HG03575 (cell line): ENCODE results near the gene NECAB3.
"Not testable (repeated sequence)": the region's sequence is repeated elsewhere in the genome, so short reads cannot be mapped to it uniquely, and the experiment has no call there.

Experiments
- ATAC-seq: cut with Tn5 transposase; IDR thresholded peaks from one replicate; pipeline ENCODE4 v1.9.1; 2021; ENCODE audit not compliant: unreplicated experiment, insufficient number of reproducible peaks, low FRiP score; ENCODE audit errors: extremely low read depth

The NECAB3 gene

GRCh38 chr20:33700696-33701441 lies 26.6 kb upstream of the NECAB3 start:
- ATAC-seq: not testable (repeated sequence)

GRCh38 chr20:33698966-33699365 lies 24.7 kb upstream of the NECAB3 start:
- ATAC-seq: not testable (repeated sequence)

GRCh38 chr20:33697129-33697528 lies 22.9 kb upstream of the NECAB3 start:
- ATAC-seq: no peak

DNA sequence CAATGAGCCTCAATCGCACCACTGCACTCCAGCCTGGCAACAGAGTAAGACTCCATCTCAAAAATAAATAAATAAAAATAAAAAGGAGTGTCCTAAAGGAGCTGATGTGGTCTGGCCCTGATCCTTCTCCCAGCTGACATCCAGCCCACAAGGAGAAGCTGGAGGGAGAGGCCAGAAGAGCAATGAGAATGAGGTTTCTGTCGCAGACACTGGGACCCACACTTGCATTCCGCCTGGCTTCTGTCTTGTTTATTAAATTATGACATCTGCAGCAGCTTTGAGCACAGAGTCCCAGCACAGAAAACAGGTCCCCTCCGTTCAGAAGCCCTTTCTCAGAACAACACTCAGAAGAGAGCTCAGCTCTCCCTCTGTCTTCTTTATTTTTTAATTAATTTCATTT lies 22.2 kb upstream of the NECAB3 start:
- no peak for ATAC-seq

DNA sequence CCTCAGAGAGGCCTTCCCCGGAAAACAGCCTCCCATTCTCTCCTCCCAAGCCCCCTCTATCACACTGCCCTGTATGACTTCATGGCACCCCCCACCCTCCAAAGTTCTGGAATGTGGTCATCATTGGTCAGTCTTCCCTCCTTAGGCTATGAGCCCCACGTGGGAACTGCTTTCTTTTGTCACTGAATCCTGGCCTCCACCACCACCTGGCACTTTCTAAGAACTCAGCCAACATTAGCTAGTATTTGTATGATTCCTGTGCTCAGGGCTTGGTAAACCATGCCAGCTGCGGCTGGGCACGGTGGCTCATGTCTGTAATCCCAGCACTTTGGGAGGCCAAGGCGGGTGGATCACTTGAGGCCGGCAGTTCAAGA lies 20.4 kb upstream of the NECAB3 start:
- ATAC-seq: no peak

- ATAC-seq: no peak
Observed at GRCh38 chr20:33693741-33694638, 19.8 kb upstream of the NECAB3 start.

DNA sequence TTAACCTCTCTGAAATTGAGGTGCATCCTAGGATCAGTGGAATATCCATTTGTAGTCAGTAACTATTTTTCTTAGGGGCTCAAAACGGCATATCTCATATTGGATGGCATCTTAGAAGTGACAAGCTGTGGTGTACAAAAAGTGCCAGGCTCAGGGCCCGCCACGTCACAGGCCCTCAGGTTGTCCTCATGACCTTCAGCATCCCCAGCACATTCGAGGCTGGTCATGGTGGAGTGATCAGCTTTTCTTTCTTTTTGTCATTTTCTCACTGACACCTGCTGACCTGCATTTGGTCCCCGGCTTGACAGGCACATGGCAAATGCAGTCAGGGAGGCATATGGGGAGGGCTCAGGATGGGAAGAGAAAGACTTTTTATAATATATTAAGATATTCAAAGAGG lies 19.1 kb upstream of the NECAB3 start:
- ATAC-seq: no peak

DNA sequence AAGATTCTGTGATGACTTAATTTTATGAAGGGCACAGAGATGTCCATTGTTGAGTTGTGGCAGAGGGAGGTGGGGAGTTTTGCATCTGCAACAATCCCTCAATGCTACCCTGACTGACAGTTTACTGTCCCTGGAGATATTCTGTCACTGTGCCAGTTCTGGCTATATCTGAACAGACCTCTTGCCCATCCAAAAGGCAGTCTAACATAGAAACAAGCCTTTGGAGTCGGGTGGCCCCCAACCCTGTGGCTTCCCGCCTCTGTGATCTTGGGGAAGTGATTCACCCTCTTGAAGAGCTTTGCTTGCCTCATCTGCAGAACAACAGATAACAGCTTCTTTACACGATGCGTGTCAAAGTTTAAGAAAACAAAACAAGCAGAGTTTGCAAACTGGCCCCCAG lies 15.7 kb upstream of the NECAB3 start:
- no peak for ATAC-seq

GRCh38 chr20:33689493-33689892 lies 15.3 kb upstream of the NECAB3 start:
- no peak for ATAC-seq

GRCh38 chr20:33688938-33689424 lies 14.8 kb upstream of the NECAB3 start:
- ATAC-seq: no peak

GRCh38 chr20:33687993-33688937 lies 14.0 kb upstream of the NECAB3 start:
- ATAC-seq: no peak

DNA sequence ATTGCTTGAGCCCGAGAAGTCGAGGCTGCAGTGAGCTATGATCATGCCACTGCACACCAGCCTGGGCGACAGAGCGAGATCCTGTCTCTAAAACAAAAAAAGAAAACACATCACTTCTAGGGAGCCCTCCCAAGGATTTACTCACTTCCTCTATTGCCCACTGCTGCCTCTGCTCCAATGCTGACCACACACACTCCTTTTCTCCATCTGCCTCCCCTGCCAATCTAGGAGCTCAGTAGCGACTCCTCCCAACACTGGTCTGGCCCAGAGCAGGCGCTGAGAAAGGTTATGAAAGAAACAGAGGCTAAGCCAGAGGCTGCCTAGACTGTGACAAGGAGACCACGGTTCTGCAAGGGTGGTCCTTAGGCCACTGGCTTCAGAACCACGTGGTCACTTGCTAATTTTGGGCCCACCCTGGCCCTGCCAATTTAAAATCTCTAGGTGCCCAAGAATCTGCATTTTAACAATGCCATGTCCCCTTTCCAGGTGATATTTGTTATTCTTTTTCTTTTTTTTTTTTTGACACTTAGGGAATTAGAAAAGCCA lies 13.2 kb upstream of the NECAB3 start:
- ATAC-seq: no peak

DNA sequence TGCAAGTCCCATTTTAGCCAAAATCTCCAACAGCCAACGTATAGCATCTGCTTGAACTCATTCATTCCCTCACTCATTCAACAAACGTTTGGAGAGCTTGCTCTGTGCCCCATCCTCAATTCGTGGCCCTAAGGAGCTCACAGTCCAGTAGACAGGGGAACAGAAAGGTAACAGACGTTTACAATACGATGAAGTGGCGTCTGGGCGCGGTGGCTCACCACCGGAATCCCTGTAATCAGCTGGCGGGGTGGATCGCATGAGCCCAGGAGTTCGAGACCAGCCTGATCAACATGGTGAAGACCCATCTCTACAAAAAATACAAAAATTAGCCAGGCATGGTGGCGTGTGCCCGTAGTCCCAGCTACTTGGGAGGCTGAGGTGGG lies 12.7 kb upstream of the NECAB3 start:
- no peak for ATAC-seq

- ATAC-seq: peak; percentile 29
Observed at GRCh38 chr20:33686100-33686983, 12.1 kb upstream of the NECAB3 start, which contains the start of gene E2F1. E2F1 (minus strand) TSS chr20:33686385; CDS start chr20:33686264, 121 bp downstream.

DNA sequence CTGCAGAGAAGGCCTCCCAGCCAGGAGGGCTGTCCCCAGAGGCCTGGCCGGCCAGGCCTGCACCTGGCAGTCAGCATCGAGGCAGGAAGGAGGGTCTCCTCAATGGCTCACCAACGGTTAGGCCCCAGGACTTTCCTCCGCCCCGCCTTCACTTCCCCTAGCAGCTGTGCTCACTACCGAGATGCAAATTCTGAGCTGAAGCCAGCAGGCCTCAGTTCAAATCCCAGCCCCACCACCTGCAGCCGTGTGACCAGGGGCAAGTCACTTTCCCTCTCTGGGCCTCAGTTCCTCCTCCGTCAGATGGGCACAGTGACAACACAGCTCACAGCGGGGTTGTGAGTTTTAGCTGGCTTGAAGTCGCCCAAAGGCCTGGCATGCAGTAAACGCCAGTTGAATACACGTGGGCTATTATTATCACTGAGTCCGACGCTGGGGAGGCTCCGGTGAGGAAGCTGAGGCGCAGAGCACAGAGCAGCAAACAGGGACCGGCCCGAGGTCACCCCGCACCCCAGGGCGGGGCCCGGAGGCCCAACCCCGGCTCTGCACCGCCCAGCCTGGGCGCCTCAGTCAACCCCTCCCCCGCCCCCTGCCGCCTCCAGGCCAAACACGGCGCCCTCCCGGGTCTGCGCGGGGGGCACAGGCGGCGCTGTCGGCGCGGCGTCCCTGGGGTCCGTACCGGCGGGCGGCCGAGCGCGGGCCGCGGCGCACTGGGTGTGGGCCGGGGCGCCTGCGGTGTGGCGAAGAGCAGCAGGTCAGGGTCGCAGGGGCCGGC lies 11.3 kb upstream of the NECAB3 start:
- no peak for ATAC-seq

GRCh38 chr20:33684533-33685327 lies 10.5 kb upstream of the NECAB3 start:
- no peak for ATAC-seq
